Measurements from ENCODE around the gene COX20. TPM values are rescaled to one million over a fixed set of nuclear protein-coding genes. Genes with fewer than 3 reads are reported as not detected.

The COX20 gene
- total and polyA plus RNA-seq, 5 donors, result 57.8 to 121 (median 67.0) TPM

- Histone ChIP-seq H3K4me1 (ENCODE audit: control insufficient read depth, insufficient read depth, low read length) (peaks cover 5% of the 10 kb centered on the region), H3K4me3 (ENCODE audit: low read length) (peak overlapping the region; percentile 90), H3K27me3 (ENCODE audit: control insufficient read depth, insufficient read depth) (no peaks in the 10 kb centered on the region), H3K9me3 (ENCODE audit: control insufficient read depth, low read length) (no peaks in the 10 kb centered on the region), H3K27ac (ENCODE audit: low read length) (peak overlapping the region; percentile 98)
- ATAC-seq (peak; percentile 89 to 92), DNase-seq (peak; percentile 97 to 99 (median 99))
- WGBS, result 1% methylated on average over 84 of the region's 87 CpGs
- intact Hi-C loops (cut with DNase I), result loop anchor here in 3 of 4 donors (2.0 to 10.0 kb wide), 6 partner anchors 28 to 182 kb away; partner anchors contain the start of gene COX20 (in 1 of the 3)
Observed at GRCh38 chr1:244862699-244863490, 27.4 kb downstream of the COX20 start.

GRCh38 chr1:244863491-244864252 is 28.2 kb downstream of the COX20 start:
- peak overlapping the region; percentile 90 for H3K4me3 ChIP-seq (ENCODE audit: low read length)
- peak overlapping the region; percentile 98 for H3K27ac ChIP-seq (ENCODE audit: low read length)
- H3K9me3 ChIP-seq (ENCODE audit: control insufficient read depth, low read length), result no peaks in the 10 kb centered on the region
- peaks cover 5% of the 10 kb centered on the region for H3K4me1 ChIP-seq (ENCODE audit: control insufficient read depth, insufficient read depth, low read length)
- under 1% methylated on average over 92 of the region's 92 CpGs for WGBS
- intact Hi-C loops (cut with DNase I), result loop anchor here (2.0 to 10.0 kb wide), 7 partner anchors 29 to 181 kb away; partner anchors contain the start of gene COX20 (in 1 of the 4)
- ATAC-seq (peak; percentile 9 to 49), DNase-seq (peak; percentile 56 to 81 (median 80))
- H3K27me3 ChIP-seq (ENCODE audit: control insufficient read depth, insufficient read depth), result no peaks in the 10 kb centered on the region

- Histone ChIP-seq H3K4me3 (ENCODE audit: low read length) (peak within 1 kb of the TSS; percentile 90), H3K27ac (ENCODE audit: low read length) (peak within 1 kb of the TSS; percentile 98), H3K9me3 (ENCODE audit: control insufficient read depth, low read length) (no peaks in the 10 kb centered on the region), H3K4me1 (ENCODE audit: control insufficient read depth, insufficient read depth, low read length) (peaks cover 5% of the 10 kb centered on the region), H3K27me3 (ENCODE audit: control insufficient read depth, insufficient read depth) (no peaks in the 10 kb centered on the region)
- under 1% methylated on average over 71 of the region's 71 CpGs for WGBS
- intact Hi-C loops (cut with DNase I), result loop anchor here (2.0 to 10.0 kb wide), 6 partner anchors 100 to 180 kb away; a partner anchor contains a TSS
- ATAC-seq (peak; percentile 95 to 96), DNase-seq (peak; percentile 98 to 100 (median 99))
Observed at GRCh38 chr1:244864253-244865027, 29.0 kb downstream of the COX20 start, which contains the start of gene HNRNPU. HNRNPU (minus strand) TSS chr1:244864543; CDS start chr1:244864307, 236 bp downstream.

- no peaks in the 10 kb centered on the region for H3K9me3 ChIP-seq (ENCODE audit: control insufficient read depth, low read length)
- no peaks in the 10 kb centered on the region for H3K27me3 ChIP-seq (ENCODE audit: control insufficient read depth, insufficient read depth)
- intact Hi-C loops (cut with DNase I), result loop anchor here (2.0 to 10.0 kb wide), 4 partner anchors 100 to 180 kb away; a partner anchor contains a TSS
- H3K4me1 ChIP-seq (ENCODE audit: control insufficient read depth, insufficient read depth, low read length), result peaks cover 2% of the 10 kb centered on the region
- H3K27ac ChIP-seq (ENCODE audit: low read length), result peak overlapping the region; percentile 92
- ATAC-seq, result no peak
- 13% methylated on average over 9 of the region's 9 CpGs for WGBS
- H3K4me3 ChIP-seq (ENCODE audit: low read length), result peak overlapping the region; percentile 52
- peak; percentile 42 to 75 (median 63) for DNase-seq
Observed at GRCh38 chr1:244865028-244865371, 29.5 kb downstream of the COX20 start.

GRCh38 chr1:244865820-244866219 is 30.4 kb downstream of the COX20 start:
- intact Hi-C loops (cut with DNase I), result loop anchor here (2.0 to 10.0 kb wide), 4 partner anchors 99 to 179 kb away; a partner anchor contains a TSS
- no peaks in the 10 kb centered on the region for H3K27me3 ChIP-seq (ENCODE audit: control insufficient read depth, insufficient read depth)
- H3K4me1 ChIP-seq (ENCODE audit: control insufficient read depth, insufficient read depth, low read length), result no peaks in the 10 kb centered on the region
- H3K4me3 ChIP-seq (ENCODE audit: low read length), result no peak overlapping the region
- H3K9me3 ChIP-seq (ENCODE audit: control insufficient read depth, low read length), result no peaks in the 10 kb centered on the region
- ATAC-seq, result no peak
- DNase-seq, result no peak
- H3K27ac ChIP-seq (ENCODE audit: low read length), result no peak overlapping the region
- WGBS, result 61% methylated on average over 3 of the region's 3 CpGs

GRCh38 chr1:244866355-244866754 is 30.9 kb downstream of the COX20 start:
- ATAC-seq (no peak), DNase-seq (no peak)
- no peak overlapping the region for H3K27ac ChIP-seq (ENCODE audit: low read length)
- WGBS, result 91% methylated on average over 1 of the region's 1 CpG
- H3K9me3 ChIP-seq (ENCODE audit: control insufficient read depth, low read length), result no peaks in the 10 kb centered on the region
- H3K4me1 ChIP-seq (ENCODE audit: control insufficient read depth, insufficient read depth, low read length), result no peaks in the 10 kb centered on the region
- H3K27me3 ChIP-seq (ENCODE audit: control insufficient read depth, insufficient read depth), result no peaks in the 10 kb centered on the region
- no peak overlapping the region for H3K4me3 ChIP-seq (ENCODE audit: low read length)
- intact Hi-C loops (cut with DNase I), result loop anchor here in 2 of 4 donors (10.0 kb wide), 3 partner anchors 98 to 178 kb away; a partner anchor contains a TSS

GRCh38 chr1:244868484-244869363 is 33.3 kb downstream of the COX20 start:
- no peak for ATAC-seq

GRCh38 chr1:244869364-244869827 is 33.9 kb downstream of the COX20 start:
- intact Hi-C loops (cut with DNase I), result loop anchor here in 2 of 4 donors (10.0 kb wide), 3 partner anchors 95 to 175 kb away; a partner anchor contains a TSS
- no peak for ATAC-seq

More at GRCh38 chr1:244868484-244869363, 33.3 kb downstream of the COX20 start:
- intact Hi-C loops (cut with DNase I), result loop anchor here in 2 of 4 donors (10.0 kb wide), 3 partner anchors 96 to 176 kb away; a partner anchor contains a TSS
- Histone ChIP-seq H3K9me3 (ENCODE audit: control insufficient read depth, low read length) (no peaks in the 10 kb centered on the region), H3K27me3 (ENCODE audit: control insufficient read depth, insufficient read depth) (no peaks in the 10 kb centered on the region), H3K4me3 (ENCODE audit: low read length) (no peak overlapping the region), H3K27ac (ENCODE audit: low read length) (no peak overlapping the region), H3K4me1 (ENCODE audit: control insufficient read depth, insufficient read depth, low read length) (no peaks in the 10 kb centered on the region)
- WGBS, result 96% methylated on average over 23 of the region's 23 CpGs
- no peak for DNase-seq

GRCh38 chr1:244869950-244870349 is 34.5 kb downstream of the COX20 start:
- Histone ChIP-seq H3K4me1 (ENCODE audit: control insufficient read depth, insufficient read depth, low read length) (no peaks in the 10 kb centered on the region), H3K4me3 (ENCODE audit: low read length) (no peak overlapping the region), H3K9me3 (ENCODE audit: control insufficient read depth, low read length) (no peaks in the 10 kb centered on the region), H3K27ac (ENCODE audit: low read length) (no peak overlapping the region), H3K27me3 (ENCODE audit: control insufficient read depth, insufficient read depth) (no peaks in the 10 kb centered on the region)
- ATAC-seq (no peak), DNase-seq (no peak)
- WGBS, result 96% methylated on average over 4 of the region's 4 CpGs
- intact Hi-C loops (cut with DNase I), result loop anchor here in 2 of 4 donors (10.0 kb wide), 3 partner anchors 95 to 175 kb away; a partner anchor contains a TSS

More at GRCh38 chr1:244869364-244869827, 33.9 kb downstream of the COX20 start:
- Histone ChIP-seq H3K4me1 (ENCODE audit: control insufficient read depth, insufficient read depth, low read length) (no peaks in the 10 kb centered on the region), H3K27ac (ENCODE audit: low read length) (no peak overlapping the region), H3K4me3 (ENCODE audit: low read length) (no peak overlapping the region), H3K27me3 (ENCODE audit: control insufficient read depth, insufficient read depth) (no peaks in the 10 kb centered on the region), H3K9me3 (ENCODE audit: control insufficient read depth, low read length) (no peaks in the 10 kb centered on the region)
- 95% methylated on average over 12 of the region's 12 CpGs for WGBS
- DNase-seq, result no peak
